ENCODE results near the gene ESRRG.
"Not testable (repeated sequence)": the region's sequence is repeated elsewhere in the genome, so short reads cannot be mapped to it uniquely, and the experiment has no call there.

ESRRG gene

GRCh38 chr1:216704065-216704464 is 19.2 kb downstream of the ESRRG start:
- not testable (repeated sequence) for DNase-seq (ENCODE audit: low spot score)

- DNase-seq (ENCODE audit: low spot score), result no peak
Observed at GRCh38 chr1:216702170-216702569, 21.1 kb downstream of the ESRRG start.

GRCh38 chr1:216700779-216701178 is 22.4 kb downstream of the ESRRG start:
- no peak for DNase-seq (ENCODE audit: low spot score)

GRCh38 chr1:216691710-216692109 is 31.5 kb downstream of the ESRRG start:
- no peak for DNase-seq (ENCODE audit: low spot score)

GRCh38 chr1:216690603-216691002 is 32.6 kb downstream of the ESRRG start:
- DNase-seq (ENCODE audit: low spot score), result no peak

- DNase-seq (ENCODE audit: low spot score), result peak; percentile 86
Observed at GRCh38 chr1:216688127-216688657, 35.0 kb downstream of the ESRRG start.

GRCh38 chr1:216686860-216687766 is 36.1 kb downstream of the ESRRG start:
- peak; percentile 18 for DNase-seq (ENCODE audit: low spot score)

- no peak for DNase-seq (ENCODE audit: low spot score)
Observed at GRCh38 chr1:216682752-216683151, 40.5 kb downstream of the ESRRG start.

GRCh38 chr1:216679108-216679507 is 44.1 kb downstream of the ESRRG start:
- DNase-seq (ENCODE audit: low spot score), result peak; percentile 7

- no peak for DNase-seq (ENCODE audit: low spot score)
Observed at GRCh38 chr1:216670118-216670883, 52.9 kb downstream of the ESRRG start.

- no peak for DNase-seq (ENCODE audit: low spot score)
Observed at GRCh38 chr1:216666441-216666840, 56.8 kb downstream of the ESRRG start.

- DNase-seq (ENCODE audit: low spot score), result no peak
Observed at GRCh38 chr1:216665856-216666255, 57.4 kb downstream of the ESRRG start.

- DNase-seq (ENCODE audit: low spot score), result no peak
Observed at GRCh38 chr1:216665406-216665805, 57.8 kb downstream of the ESRRG start.

- DNase-seq (ENCODE audit: low spot score), result no peak
Observed at GRCh38 chr1:216662681-216663080, 60.5 kb downstream of the ESRRG start.

GRCh38 chr1:216660561-216660960 is 62.7 kb downstream of the ESRRG start:
- DNase-seq (ENCODE audit: low spot score), result no peak

- DNase-seq (ENCODE audit: low spot score), result no peak
Observed at GRCh38 chr1:216653001-216653400, 70.2 kb downstream of the ESRRG start.

- no peak for DNase-seq (ENCODE audit: low spot score)
Observed at GRCh38 chr1:216651826-216652418, 71.3 kb downstream of the ESRRG start.

- DNase-seq (ENCODE audit: low spot score), result no peak
Observed at GRCh38 chr1:216643176-216643575, 80.1 kb downstream of the ESRRG start.

GRCh38 chr1:216641669-216642460 is 81.4 kb downstream of the ESRRG start:
- no peak for DNase-seq (ENCODE audit: low spot score)

- DNase-seq (ENCODE audit: low spot score), result no peak
Observed at GRCh38 chr1:216640100-216640499, 83.1 kb downstream of the ESRRG start.

GRCh38 chr1:216632980-216633379 is 90.2 kb downstream of the ESRRG start:
- peak; percentile 66 for DNase-seq (ENCODE audit: low spot score)

All from SK-N-DZ (cell line).